Caco-2 (cell line): ENCODE measurements around the gene GNAQ. TPM values are rescaled to one million over a fixed set of nuclear protein-coding genes. Genes with fewer than 3 reads are reported as not detected.

Experiments used
- BruUV-seq: library from RNA; stranded (reverse); fragments of 400-500 nt; replicated peaks from 2 replicates; lab custom pipeline; 2021; lab: Mats Ljungman, UMichigan
- CTCF ChIA-PET: fragments of 300-600 bp; sonication (Branson Sonifier 250); formaldehyde crosslinking; loops from one replicate; lab custom pipeline; 2022; ENCODE audit warnings: antibody characterized with exemption; lab: Charles Lee
- POLR2A ChIA-PET: fragments of 300-600 bp; sonication (Branson Sonifier 250); formaldehyde crosslinking; loops from one replicate; lab custom pipeline; 2022; ENCODE audit warnings: antibody characterized with exemption; lab: Charles Lee
- DNase-seq, 2 experiments: peaks; one replicate each; pipeline versions ENCODE4 v3.0.0 to v3.0.0-alpha.2; 2020 to 2022
- H3K27me3 ChIP-seq: replicated peaks from 2 replicates; pipeline ENCODE4 v1.6.0; 2011; ENCODE audit warnings: low read length; ENCODE audit not compliant: control insufficient read depth, insufficient read depth
- H3K36me3 ChIP-seq: 2 replicates; pipeline ENCODE4 v1.5.1; 2011; ENCODE audit warnings: low read length; ENCODE audit not compliant: control insufficient read depth, insufficient read depth
- H3K4me1 ChIP-seq: fragments of 250-450 bp; sonication (Bioruptor Pico); 2 replicates; pipeline ENCODE4 v1.5.1; 2020; ENCODE audit warnings: mild to moderate bottlenecking
- H3K4me3 ChIP-seq: 2 replicates; pipeline ENCODE4 v1.5.1; 2011; ENCODE audit warnings: low read depth, mild to moderate bottlenecking, control low read depth, low read length
- H3K9me3 ChIP-seq: fragments of 250-450 bp; sonication (Bioruptor Pico); 2 replicates; pipeline ENCODE4 v1.5.1; 2020; ENCODE audit warnings: mild to moderate bottlenecking, moderate library complexity
- H3K27ac Mint-ChIP-seq: one replicate; pipeline ENCODE4 v1.8.0; 2022; ENCODE audit warnings: mixed read lengths; ENCODE audit not compliant: unreplicated experiment
- H3K27me3 Mint-ChIP-seq: one replicate; pipeline ENCODE4 v1.8.0; 2022; ENCODE audit warnings: mixed read lengths; ENCODE audit not compliant: insufficient read depth, unreplicated experiment
- H3K36me3 Mint-ChIP-seq: one replicate; pipeline ENCODE4 v1.8.0; 2022; ENCODE audit warnings: mild to moderate bottlenecking, mixed read lengths; ENCODE audit not compliant: insufficient read depth, unreplicated experiment
- H3K4me1 Mint-ChIP-seq: one replicate; pipeline ENCODE4 v1.8.0; 2022; ENCODE audit warnings: low read depth, mixed read lengths; ENCODE audit not compliant: unreplicated experiment
- H3K4me3 Mint-ChIP-seq: one replicate; pipeline ENCODE4 v1.8.0; 2022; ENCODE audit warnings: mild to moderate bottlenecking, moderate library complexity, mixed read lengths; ENCODE audit not compliant: unreplicated experiment
- H3K9me3 Mint-ChIP-seq: one replicate; pipeline ENCODE4 v1.8.0; 2022; ENCODE audit warnings: mixed read lengths; ENCODE audit not compliant: unreplicated experiment
- intact Hi-C: fragments of 100-400 bp; cut with micrococcal nuclease; formaldehyde crosslinking; loops from one replicate; pipeline ENCODE4 v1.10.0; 2022; ENCODE audit not compliant: unreplicated experiment
- total RNA-seq: library from RNA; stranded (reverse); gene quantifications from 2 replicates; pipeline ENCODE4 v1.2.3, GENCODE V29; 2022
- TF ChIP-seq, protein P1 (sequence below), 2 experiments: fragments of 200-600 bp in 1 of 2; IDR thresholded peaks; 1 replicate in 1 of 2; 2 replicates in 1 of 2; pipeline versions ENCODE4 v1.5.1 to v1.8.0; 2011 to 2022; ENCODE audit warnings: antibody characterized with exemption in 1 of 2, control low read depth in 1 of 2, inconsistent platforms in 1 of 2, low read depth in 1 of 2, low read length in 1 of 2, mild to moderate bottlenecking in 1 of 2, moderate library complexity in 1 of 2; ENCODE audit not compliant: insufficient read depth in 1 of 2, severe bottlenecking in 1 of 2, unreplicated experiment in 1 of 2

Gene GNAQ
- total RNA-seq, 1 experiment from 2014 or later, result 10.1 TPM

DNA sequence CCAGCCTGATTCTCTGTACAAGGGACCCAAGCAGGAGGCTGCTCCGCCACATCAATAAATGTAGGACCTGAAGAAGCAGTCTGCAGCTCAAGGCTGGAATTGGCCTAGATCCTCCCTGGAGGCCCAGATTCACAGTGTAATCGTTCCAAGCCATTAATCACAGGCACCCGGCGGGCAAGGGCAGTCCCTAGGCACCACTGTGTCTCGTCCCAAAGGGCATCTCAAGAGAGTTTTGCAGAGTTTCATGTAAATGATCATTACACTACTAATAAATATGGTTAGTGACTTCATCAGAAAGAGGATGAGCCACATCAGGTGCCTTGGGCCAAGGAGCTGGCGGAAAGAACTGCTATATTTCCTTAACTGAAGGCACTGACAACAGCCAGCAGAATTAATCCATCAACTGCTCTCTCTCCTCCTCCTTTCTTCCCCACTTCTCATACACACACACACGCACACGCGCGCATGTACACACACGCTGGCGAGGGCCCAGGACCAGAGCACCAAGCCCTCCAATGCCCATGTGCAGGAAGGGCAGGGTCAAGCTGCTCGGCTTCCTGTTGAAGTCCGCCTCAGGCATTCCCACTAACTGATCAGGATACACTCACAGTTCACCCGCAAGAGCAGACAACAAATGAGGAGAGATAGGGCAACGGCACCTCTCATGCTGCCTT lies 33.9 kb downstream of the GNAQ start:
- TF ChIP-seq, protein P1, sequence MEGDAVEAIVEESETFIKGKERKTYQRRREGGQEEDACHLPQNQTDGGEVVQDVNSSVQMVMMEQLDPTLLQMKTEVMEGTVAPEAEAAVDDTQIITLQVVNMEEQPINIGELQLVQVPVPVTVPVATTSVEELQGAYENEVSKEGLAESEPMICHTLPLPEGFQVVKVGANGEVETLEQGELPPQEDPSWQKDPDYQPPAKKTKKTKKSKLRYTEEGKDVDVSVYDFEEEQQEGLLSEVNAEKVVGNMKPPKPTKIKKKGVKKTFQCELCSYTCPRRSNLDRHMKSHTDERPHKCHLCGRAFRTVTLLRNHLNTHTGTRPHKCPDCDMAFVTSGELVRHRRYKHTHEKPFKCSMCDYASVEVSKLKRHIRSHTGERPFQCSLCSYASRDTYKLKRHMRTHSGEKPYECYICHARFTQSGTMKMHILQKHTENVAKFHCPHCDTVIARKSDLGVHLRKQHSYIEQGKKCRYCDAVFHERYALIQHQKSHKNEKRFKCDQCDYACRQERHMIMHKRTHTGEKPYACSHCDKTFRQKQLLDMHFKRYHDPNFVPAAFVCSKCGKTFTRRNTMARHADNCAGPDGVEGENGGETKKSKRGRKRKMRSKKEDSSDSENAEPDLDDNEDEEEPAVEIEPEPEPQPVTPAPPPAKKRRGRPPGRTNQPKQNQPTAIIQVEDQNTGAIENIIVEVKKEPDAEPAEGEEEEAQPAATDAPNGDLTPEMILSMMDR (IDR thresholded peaks at IDR 0.05; ENCODE audit: insufficient read depth in 1 of 2, low read depth in 1 of 2, low read length in 1 of 2, severe bottlenecking in 1 of 2, unreplicated experiment in 1 of 2), result no peak
- H3K4me1 ChIP-seq, result no peaks in the 10 kb centered on the region
- no peaks in the 10 kb centered on the region for H3K9me3 ChIP-seq
- no peaks in the 10 kb centered on the region for H3K27me3 ChIP-seq
- H3K4me3 ChIP-seq, result no peak overlapping the region
- CTCF ChIA-PET, result no interaction called here
- no peaks in the 10 kb centered on the region for H3K9me3 Mint-ChIP-seq
- no peaks in the 10 kb centered on the region for H3K4me1 Mint-ChIP-seq
- intact Hi-C loops, result no loop called here
- H3K27me3 Mint-ChIP-seq, result no peaks in the 10 kb centered on the region
- no peaks in the 10 kb centered on the region for H3K36me3 ChIP-seq
- H3K4me3 Mint-ChIP-seq, result no peak overlapping the region
- POLR2A ChIA-PET, result no interaction called here
- H3K27ac Mint-ChIP-seq, result no peak overlapping the region
- DNase-seq, result no peak
- H3K36me3 Mint-ChIP-seq, result no peaks in the 10 kb centered on the region
- no TSS peak for BruUV-seq

DNA sequence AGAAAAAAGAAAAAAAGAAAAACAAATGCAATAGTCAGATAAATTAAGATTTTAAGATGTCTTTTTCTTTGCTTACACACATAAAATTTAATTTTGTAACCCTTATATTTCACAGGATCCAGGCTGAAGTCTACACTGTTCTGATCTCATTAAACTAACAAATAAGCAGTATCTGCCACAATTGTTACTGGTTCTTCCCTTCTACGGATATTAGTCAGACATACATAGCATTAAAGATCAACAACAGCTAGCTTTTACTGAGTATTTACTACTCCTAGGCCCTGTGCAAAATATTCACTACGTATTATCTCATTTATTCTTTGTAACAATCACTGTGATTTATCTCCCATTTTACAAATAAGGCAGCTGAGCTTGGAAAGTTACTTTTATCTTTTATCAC lies 34.9 kb downstream of the GNAQ start:
- POLR2A ChIA-PET, result no interaction called here
- H3K36me3 Mint-ChIP-seq, result no peaks in the 10 kb centered on the region

DNA sequence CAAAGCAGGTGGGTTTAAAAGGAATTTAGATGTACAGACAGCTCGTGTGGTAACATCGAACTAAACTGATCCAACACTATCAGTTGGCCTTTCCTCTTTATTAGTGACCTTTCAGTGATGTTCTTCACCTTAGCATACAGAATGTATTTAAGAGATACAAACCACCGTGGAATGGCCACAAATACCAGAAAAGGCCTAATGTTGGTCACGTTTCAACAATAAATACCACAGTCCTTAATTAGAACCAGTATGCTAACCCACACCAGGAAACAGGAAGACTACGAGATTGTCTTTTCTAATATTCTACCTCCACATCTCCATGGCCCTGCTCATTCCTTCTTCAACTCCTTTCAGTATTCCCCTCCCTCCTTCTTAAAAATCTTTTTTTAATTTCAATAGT lies 40.4 kb downstream of the GNAQ start:
- POLR2A ChIA-PET, result no interaction called here
- Mint-ChIP-seq H3K27ac (no peak overlapping the region), H3K4me1 (no peaks in the 10 kb centered on the region), H3K36me3 (no peaks in the 10 kb centered on the region), H3K27me3 (no peaks in the 10 kb centered on the region), H3K9me3 (no peaks in the 10 kb centered on the region), H3K4me3 (no peak overlapping the region)
- CTCF ChIA-PET, result no interaction called here
- intact Hi-C loops, result no loop called here
- no peaks in the 10 kb centered on the region for H3K27me3 ChIP-seq
- H3K4me1 ChIP-seq, result no peaks in the 10 kb centered on the region
- TF ChIP-seq, protein P1 (IDR thresholded peaks at IDR 0.05; ENCODE audit: insufficient read depth in 1 of 2, low read depth in 1 of 2, low read length in 1 of 2, severe bottlenecking in 1 of 2, unreplicated experiment in 1 of 2), result no peak
- H3K4me3 ChIP-seq, result no peak overlapping the region
- no peaks in the 10 kb centered on the region for H3K36me3 ChIP-seq
- BruUV-seq, result no TSS peak
- H3K9me3 ChIP-seq, result no peaks in the 10 kb centered on the region
- no peak for DNase-seq

More for the DNA sequence above, 34.9 kb downstream of the GNAQ start:
- TF ChIP-seq, protein P1 (IDR thresholded peaks at IDR 0.05; ENCODE audit: insufficient read depth in 1 of 2, low read depth in 1 of 2, low read length in 1 of 2, severe bottlenecking in 1 of 2, unreplicated experiment in 1 of 2), result no peak
- CTCF ChIA-PET, result no interaction called here
- BruUV-seq, result no TSS peak
- no peaks in the 10 kb centered on the region for H3K36me3 ChIP-seq
- Mint-ChIP-seq H3K9me3 (no peaks in the 10 kb centered on the region), H3K4me3 (no peak overlapping the region), H3K4me1 (no peaks in the 10 kb centered on the region), H3K27ac (no peak overlapping the region), H3K27me3 (no peaks in the 10 kb centered on the region)
- no peaks in the 10 kb centered on the region for H3K9me3 ChIP-seq
- intact Hi-C loops, result no loop called here
- H3K4me1 ChIP-seq, result no peaks in the 10 kb centered on the region
- no peak for DNase-seq
- H3K27me3 ChIP-seq, result no peaks in the 10 kb centered on the region
- no peak overlapping the region for H3K4me3 ChIP-seq
